ENCODE results near the gene NPIPB2.
A peak's percentile ranks its signal among the peaks of the same experiment; 100 is the strongest.
"Not testable (repeated sequence)": the region's sequence is repeated elsewhere in the genome, so short reads cannot be mapped to it uniquely, and the experiment has no call there.

Gene NPIPB2

GRCh38 chr16:11957591-11958395 lies 15.9 kb upstream of the NPIPB2 start:
- no peak for DNase-seq (ENCODE audit: low read depth, low spot score)
- no peak overlapping the region for H3K4me3 ChIP-seq (ENCODE audit: low read depth, low read length)
- TF ChIP-seq CTCF (IDR thresholded peaks at IDR 0.05; ENCODE audit: low read depth, low read length), result no peak
- in situ Hi-C loops (cut with HindIII; ENCODE audit: low sequenced_read_pairs), result no loop called here

- H3K4me3 ChIP-seq (ENCODE audit: low read depth, low read length), result no peak overlapping the region
- DNase-seq (ENCODE audit: low read depth, low spot score), result no peak
- in situ Hi-C loops (cut with HindIII; ENCODE audit: low sequenced_read_pairs), result no loop called here
- TF ChIP-seq CTCF (IDR thresholded peaks at IDR 0.05; ENCODE audit: low read depth, low read length), result no peak
Measured at GRCh38 chr16:11956558-11956957, 14.7 kb upstream of the NPIPB2 start.

GRCh38 chr16:11955713-11956123 lies 13.9 kb upstream of the NPIPB2 start:
- no peak overlapping the region for H3K4me3 ChIP-seq (ENCODE audit: low read depth, low read length)
- in situ Hi-C loops (cut with HindIII; ENCODE audit: low sequenced_read_pairs), result no loop called here
- DNase-seq (ENCODE audit: low read depth, low spot score), result peak; percentile 72
- no peak for TF ChIP-seq CTCF (IDR thresholded peaks at IDR 0.05; ENCODE audit: low read depth, low read length)

- in situ Hi-C loops (cut with HindIII; ENCODE audit: low sequenced_read_pairs), result not testable (repeated sequence)
Measured at GRCh38 chr16:11953576-11953975, 11.7 kb upstream of the NPIPB2 start.

GRCh38 chr16:11950388-11950787 lies 8.5 kb upstream of the NPIPB2 start:
- in situ Hi-C loops (cut with HindIII; ENCODE audit: low sequenced_read_pairs), result no loop called here
- no peak for TF ChIP-seq CTCF (IDR thresholded peaks at IDR 0.05; ENCODE audit: low read depth, low read length)
- H3K4me3 ChIP-seq (ENCODE audit: low read depth, low read length), result no peak overlapping the region
- DNase-seq (ENCODE audit: low read depth, low spot score), result no peak

More at GRCh38 chr16:11953576-11953975, 11.7 kb upstream of the NPIPB2 start:
- DNase-seq (ENCODE audit: low read depth, low spot score); H3K4me3 ChIP-seq (ENCODE audit: low read depth, low read length): not testable (repeated sequence)

- no peak overlapping the region for H3K4me3 ChIP-seq (ENCODE audit: low read depth, low read length)
- peak; percentile 50 for TF ChIP-seq CTCF (IDR thresholded peaks at IDR 0.05; ENCODE audit: low read depth, low read length)
- in situ Hi-C loops (cut with HindIII; ENCODE audit: low sequenced_read_pairs), result no loop called here
- peak; percentile 35 for DNase-seq (ENCODE audit: low read depth, low spot score)
Measured at GRCh38 chr16:11949527-11949926, 7.7 kb upstream of the NPIPB2 start.

- in situ Hi-C loops (cut with HindIII; ENCODE audit: low sequenced_read_pairs), result no loop called here
- H3K4me3 ChIP-seq (ENCODE audit: low read depth, low read length), result no peak overlapping the region
- DNase-seq (ENCODE audit: low read depth, low spot score), result no peak
- TF ChIP-seq CTCF (IDR thresholded peaks at IDR 0.05; ENCODE audit: low read depth, low read length), result no peak
Measured at GRCh38 chr16:11948819-11949218, 7.0 kb upstream of the NPIPB2 start.
